ENCODE results near the gene MARS1.

DNA sequence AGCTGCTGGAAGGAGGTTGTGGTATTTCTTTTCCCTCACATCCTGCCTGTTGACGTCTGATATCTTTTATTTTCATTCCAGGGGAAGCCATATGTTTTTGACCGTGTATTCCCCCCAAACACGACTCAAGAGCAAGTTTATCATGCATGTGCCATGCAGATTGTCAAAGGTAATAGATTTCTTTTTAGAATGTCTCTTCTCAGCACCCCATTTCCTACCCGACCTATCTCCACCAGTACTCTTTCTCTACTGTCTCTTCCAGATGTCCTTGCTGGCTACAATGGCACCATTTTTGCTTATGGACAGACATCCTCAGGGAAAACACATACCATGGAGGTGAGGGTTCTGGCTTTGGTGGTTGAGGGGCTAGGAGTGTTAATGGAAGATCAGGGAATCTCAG is 75.5 kb downstream of the MARS1 start:
- TF ChIP-seq POLR2A (IDR thresholded peaks at IDR 0.05; ENCODE audit: low read depth) (no peak), POLR2AphosphoS5 (IDR thresholded peaks at IDR 0.05) (no peak)
- TF ChIP-seq, protein P1, sequence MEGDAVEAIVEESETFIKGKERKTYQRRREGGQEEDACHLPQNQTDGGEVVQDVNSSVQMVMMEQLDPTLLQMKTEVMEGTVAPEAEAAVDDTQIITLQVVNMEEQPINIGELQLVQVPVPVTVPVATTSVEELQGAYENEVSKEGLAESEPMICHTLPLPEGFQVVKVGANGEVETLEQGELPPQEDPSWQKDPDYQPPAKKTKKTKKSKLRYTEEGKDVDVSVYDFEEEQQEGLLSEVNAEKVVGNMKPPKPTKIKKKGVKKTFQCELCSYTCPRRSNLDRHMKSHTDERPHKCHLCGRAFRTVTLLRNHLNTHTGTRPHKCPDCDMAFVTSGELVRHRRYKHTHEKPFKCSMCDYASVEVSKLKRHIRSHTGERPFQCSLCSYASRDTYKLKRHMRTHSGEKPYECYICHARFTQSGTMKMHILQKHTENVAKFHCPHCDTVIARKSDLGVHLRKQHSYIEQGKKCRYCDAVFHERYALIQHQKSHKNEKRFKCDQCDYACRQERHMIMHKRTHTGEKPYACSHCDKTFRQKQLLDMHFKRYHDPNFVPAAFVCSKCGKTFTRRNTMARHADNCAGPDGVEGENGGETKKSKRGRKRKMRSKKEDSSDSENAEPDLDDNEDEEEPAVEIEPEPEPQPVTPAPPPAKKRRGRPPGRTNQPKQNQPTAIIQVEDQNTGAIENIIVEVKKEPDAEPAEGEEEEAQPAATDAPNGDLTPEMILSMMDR (IDR thresholded peaks at IDR 0.05), result no peak

All from esophagus muscularis mucosa (tissue), 3 donors.